ENCODE data around the gene PTPRE.

Gene PTPRE

GRCh38 chr10:127873901-127874470 lies 32.9 kb upstream of the PTPRE start:
- H2AFZ ChIP-seq (ENCODE audit: low read length) = no peak overlapping the region
- peaks cover 2% of the 10 kb centered on the region; the same call in 1 of the 2 replicates for H3K9me3 ChIP-seq (ENCODE audit: insufficient read depth, low read depth, low read length)
- no peaks in the 10 kb centered on the region for H3K27me3 ChIP-seq (ENCODE audit: insufficient read depth, low read length, poor library complexity, severe bottlenecking)
- no peaks in the 10 kb centered on the region for H3F3A ChIP-seq (ENCODE audit: low read depth)
- no peak overlapping the region for H3K9ac ChIP-seq (ENCODE audit: low read depth, low read length, poor library complexity, severe bottlenecking)
- no peaks in the 10 kb centered on the region for H4K20me1 ChIP-seq (ENCODE audit: insufficient read depth, low read length, poor library complexity, severe bottlenecking)
- no peak overlapping the region for H3K4me2 ChIP-seq (ENCODE audit: low read depth, low read length, poor library complexity, severe bottlenecking)
- no peak overlapping the region for H3K4me3 ChIP-seq (ENCODE audit: low read length, poor library complexity, severe bottlenecking)
- TF ChIP-seq EZH2phosphoT487 (IDR thresholded peaks at IDR 0.05; ENCODE audit: borderline replicate concordance) = no peak
- TF ChIP-seq, protein P1, sequence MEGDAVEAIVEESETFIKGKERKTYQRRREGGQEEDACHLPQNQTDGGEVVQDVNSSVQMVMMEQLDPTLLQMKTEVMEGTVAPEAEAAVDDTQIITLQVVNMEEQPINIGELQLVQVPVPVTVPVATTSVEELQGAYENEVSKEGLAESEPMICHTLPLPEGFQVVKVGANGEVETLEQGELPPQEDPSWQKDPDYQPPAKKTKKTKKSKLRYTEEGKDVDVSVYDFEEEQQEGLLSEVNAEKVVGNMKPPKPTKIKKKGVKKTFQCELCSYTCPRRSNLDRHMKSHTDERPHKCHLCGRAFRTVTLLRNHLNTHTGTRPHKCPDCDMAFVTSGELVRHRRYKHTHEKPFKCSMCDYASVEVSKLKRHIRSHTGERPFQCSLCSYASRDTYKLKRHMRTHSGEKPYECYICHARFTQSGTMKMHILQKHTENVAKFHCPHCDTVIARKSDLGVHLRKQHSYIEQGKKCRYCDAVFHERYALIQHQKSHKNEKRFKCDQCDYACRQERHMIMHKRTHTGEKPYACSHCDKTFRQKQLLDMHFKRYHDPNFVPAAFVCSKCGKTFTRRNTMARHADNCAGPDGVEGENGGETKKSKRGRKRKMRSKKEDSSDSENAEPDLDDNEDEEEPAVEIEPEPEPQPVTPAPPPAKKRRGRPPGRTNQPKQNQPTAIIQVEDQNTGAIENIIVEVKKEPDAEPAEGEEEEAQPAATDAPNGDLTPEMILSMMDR (conservative IDR thresholded peaks at IDR 0.05; ENCODE audit: low read length) = no peak
- H3K79me2 ChIP-seq (ENCODE audit: insufficient read depth, low read length) = no peaks in the 10 kb centered on the region
- no peaks in the 10 kb centered on the region for H3K36me3 ChIP-seq (ENCODE audit: insufficient read depth, low read length)
- H3K9me2 ChIP-seq (replicated peaks; ENCODE audit: low read depth, low read length) = no peaks in the 10 kb centered on the region
- no peaks in the 10 kb centered on the region for H3K4me1 ChIP-seq (ENCODE audit: insufficient read depth, low read length, poor library complexity, severe bottlenecking)

DNA sequence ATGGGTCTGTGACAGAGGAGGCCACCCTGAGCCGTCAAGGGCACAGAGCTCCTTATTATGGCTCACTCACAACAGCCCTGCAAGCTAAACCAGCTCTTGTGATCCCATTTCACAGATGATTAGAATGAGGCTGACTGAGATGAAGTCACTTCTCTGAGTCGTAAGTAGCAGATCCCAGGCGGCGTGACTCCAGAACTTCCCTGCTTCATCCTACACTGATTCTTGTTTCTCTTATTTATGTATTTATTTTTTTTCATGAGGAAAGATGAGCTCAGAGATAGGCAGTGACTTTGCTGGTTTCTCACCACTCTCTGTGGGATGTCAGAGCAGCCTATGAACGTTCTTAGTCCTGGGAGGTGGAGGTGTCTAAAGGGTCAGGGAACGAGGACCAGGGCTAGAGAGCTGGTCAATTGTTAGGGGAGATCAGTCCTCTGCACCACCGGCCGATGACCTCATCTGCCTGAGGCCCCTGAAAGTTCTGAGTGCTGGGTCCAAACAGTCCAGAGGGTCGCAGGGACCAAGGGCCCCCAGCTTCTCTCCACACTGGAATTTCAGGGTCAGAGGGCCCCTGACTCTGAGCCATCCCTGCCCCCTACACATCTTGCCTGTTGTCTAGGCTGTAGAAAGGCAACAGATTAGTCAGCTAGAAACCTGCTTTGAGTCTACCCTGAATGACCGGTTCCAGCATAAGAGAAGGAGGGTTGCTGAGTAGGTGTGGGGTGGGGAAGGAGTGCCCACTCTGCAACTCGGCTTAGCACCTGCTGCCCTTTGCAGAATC lies 32.0 kb upstream of the PTPRE start:
- Histone ChIP-seq H2AFZ (ENCODE audit: low read length) (no peak overlapping the region), H3K9me2 (replicated peaks; ENCODE audit: low read depth, low read length) (no peaks in the 10 kb centered on the region), H3F3A (ENCODE audit: low read depth) (no peaks in the 10 kb centered on the region), H3K4me2 (ENCODE audit: low read depth, low read length, poor library complexity, severe bottlenecking) (no peak overlapping the region), H3K27me3 (ENCODE audit: insufficient read depth, low read length, poor library complexity, severe bottlenecking) (no peaks in the 10 kb centered on the region), H4K20me1 (ENCODE audit: insufficient read depth, low read length, poor library complexity, severe bottlenecking) (no peaks in the 10 kb centered on the region), H3K79me2 (ENCODE audit: insufficient read depth, low read length) (no peaks in the 10 kb centered on the region), H3K4me3 (ENCODE audit: low read length, poor library complexity, severe bottlenecking) (no peak overlapping the region), H3K4me1 (ENCODE audit: insufficient read depth, low read length, poor library complexity, severe bottlenecking) (no peaks in the 10 kb centered on the region), H3K36me3 (ENCODE audit: insufficient read depth, low read length) (no peaks in the 10 kb centered on the region), H3K9me3 (ENCODE audit: insufficient read depth, low read depth, low read length) (no peaks in the 10 kb centered on the region), H3K9ac (ENCODE audit: low read depth, low read length, poor library complexity, severe bottlenecking) (no peak overlapping the region)
- no peak for TF ChIP-seq EZH2phosphoT487 (IDR thresholded peaks at IDR 0.05; ENCODE audit: borderline replicate concordance)
- TF ChIP-seq, protein P1 (conservative IDR thresholded peaks at IDR 0.05; ENCODE audit: low read length) = no peak

- no peaks in the 10 kb centered on the region for H3F3A ChIP-seq (ENCODE audit: low read depth)
- TF ChIP-seq, protein P1 (conservative IDR thresholded peaks at IDR 0.05; ENCODE audit: low read length) = no peak
- no peak for TF ChIP-seq EZH2phosphoT487 (IDR thresholded peaks at IDR 0.05; ENCODE audit: borderline replicate concordance)
- no peaks in the 10 kb centered on the region for H3K36me3 ChIP-seq (ENCODE audit: insufficient read depth, low read length)
- no peaks in the 10 kb centered on the region for H3K79me2 ChIP-seq (ENCODE audit: insufficient read depth, low read length)
- no peaks in the 10 kb centered on the region for H3K27me3 ChIP-seq (ENCODE audit: insufficient read depth, low read length, poor library complexity, severe bottlenecking)
- H3K9me3 ChIP-seq (ENCODE audit: insufficient read depth, low read depth, low read length) = no peaks in the 10 kb centered on the region
- H3K9me2 ChIP-seq (replicated peaks; ENCODE audit: low read depth, low read length) = no peaks in the 10 kb centered on the region
- H2AFZ ChIP-seq (ENCODE audit: low read length) = no peak overlapping the region
- peaks cover 4% of the 10 kb centered on the region for H3K4me1 ChIP-seq (ENCODE audit: insufficient read depth, low read length, poor library complexity, severe bottlenecking)
- H3K9ac ChIP-seq (ENCODE audit: low read depth, low read length, poor library complexity, severe bottlenecking) = no peak overlapping the region
- H4K20me1 ChIP-seq (ENCODE audit: insufficient read depth, low read length, poor library complexity, severe bottlenecking) = no peaks in the 10 kb centered on the region
- H3K4me3 ChIP-seq (ENCODE audit: low read length, poor library complexity, severe bottlenecking) = no peak overlapping the region
- H3K4me2 ChIP-seq (ENCODE audit: low read depth, low read length, poor library complexity, severe bottlenecking) = no peak overlapping the region
These were observed 31.5 kb upstream of the PTPRE start for GRCh38 chr10:127875449-127875765.

Measured in Loucy (cell line).